ENCODE measurements around the gene GTF2IRD1.
"Not testable (repeated sequence)": the region's sequence is repeated elsewhere in the genome, so short reads cannot be mapped to it uniquely, and the experiment has no call there.

Gene GTF2IRD1

DNA sequence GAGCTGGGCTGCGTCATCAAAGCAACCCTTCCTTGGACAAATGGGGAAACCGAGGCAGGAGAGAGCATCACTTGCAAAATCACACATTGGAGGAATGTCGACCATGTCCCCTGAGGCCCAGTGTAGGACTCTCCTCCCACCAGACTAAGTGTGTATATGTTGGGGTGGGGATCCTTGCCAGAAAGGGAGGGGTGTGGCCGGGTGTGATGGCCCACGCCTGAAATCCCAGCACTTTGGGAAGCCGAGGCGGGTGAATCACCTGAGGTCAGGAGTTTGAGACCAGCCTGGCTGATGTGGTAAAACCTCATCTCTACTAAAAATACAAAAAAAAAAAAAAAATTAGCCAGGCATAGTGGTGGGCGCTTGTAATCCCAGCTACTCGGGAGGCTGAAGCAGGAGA, 23.3 kb upstream of the GTF2IRD1 start:
- not testable (repeated sequence) for DNase-seq

DNA sequence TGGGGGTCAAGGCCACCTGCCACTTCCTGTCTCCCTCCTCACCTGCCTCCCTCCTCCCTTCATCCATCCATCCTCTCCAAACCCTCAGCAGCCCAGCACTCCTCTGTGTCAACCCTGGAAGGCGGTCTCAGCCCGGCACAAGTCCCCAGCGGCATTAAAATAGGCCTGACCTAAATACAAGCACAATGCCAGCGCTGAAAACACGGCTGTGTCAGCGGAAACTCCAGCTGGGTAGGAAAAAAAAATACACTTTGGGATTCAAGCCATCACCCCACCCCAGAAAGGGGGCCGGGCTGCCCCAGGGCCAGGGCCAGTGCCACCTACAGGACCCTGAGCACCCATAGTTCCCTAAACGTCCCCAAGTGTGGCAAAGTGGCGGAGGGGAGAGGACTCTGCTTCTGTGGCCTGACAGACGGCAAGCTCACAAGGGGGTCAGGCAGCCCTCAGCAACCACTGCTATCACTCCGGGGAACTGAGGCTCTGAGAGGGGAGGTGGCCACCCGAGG, 22.7 kb upstream of the GTF2IRD1 start:
- no peak for DNase-seq

DNA sequence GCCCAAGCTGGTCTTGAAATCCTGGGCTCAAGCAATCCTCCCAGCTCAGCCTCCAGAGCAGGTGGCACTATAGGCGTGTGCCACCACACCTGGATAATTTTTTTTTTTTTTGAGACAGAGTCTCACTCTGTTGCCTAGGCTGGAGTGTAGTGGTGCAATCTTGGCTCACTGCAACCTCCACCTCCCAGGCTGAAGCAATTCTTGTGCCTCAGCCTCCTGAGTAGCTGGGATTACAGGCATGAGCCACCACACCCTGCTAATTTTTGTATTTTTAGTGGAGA, 16.5 kb upstream of the GTF2IRD1 start:
- DNase-seq, result not testable (repeated sequence)

DNA sequence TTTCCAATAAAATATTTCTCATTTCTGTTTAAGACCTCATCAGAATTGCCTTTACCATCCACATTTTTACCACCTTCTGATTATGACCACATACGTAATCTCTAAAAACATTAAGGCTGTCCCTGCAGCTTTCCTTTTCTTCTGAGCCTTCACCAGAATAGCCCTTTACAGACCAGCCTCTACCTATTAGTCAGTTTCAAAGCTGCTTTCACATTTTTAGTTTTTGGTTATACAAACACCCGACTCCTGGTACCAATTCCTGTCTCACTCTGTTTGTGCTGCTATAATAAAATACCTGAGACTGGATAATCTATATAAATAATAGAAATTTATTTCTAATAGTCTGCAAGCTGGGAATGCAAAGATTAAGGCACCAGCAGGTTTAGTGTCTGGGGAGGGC, 15.4 kb upstream of the GTF2IRD1 start:
- no peak for DNase-seq

DNA sequence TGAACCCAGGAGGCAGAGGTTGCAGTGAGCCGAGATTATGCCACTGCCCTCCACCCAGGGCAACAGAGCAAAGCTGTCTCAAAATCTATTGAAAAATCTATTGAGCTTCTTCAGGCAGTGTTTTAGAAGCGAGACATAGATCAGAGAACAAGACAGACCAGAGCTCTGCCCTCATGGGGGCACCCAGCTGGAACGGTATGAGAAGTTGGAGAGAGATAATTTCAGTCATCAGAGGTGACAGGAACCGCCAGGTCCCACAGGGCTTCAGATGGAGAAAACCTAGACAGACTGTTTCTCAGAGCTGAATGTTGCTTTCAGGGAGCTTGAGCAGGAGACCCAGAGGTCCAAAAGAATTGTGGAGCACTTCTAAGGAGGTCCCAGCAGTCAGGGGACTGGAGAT, 14.2 kb upstream of the GTF2IRD1 start:
- DNase-seq, result no peak

DNA sequence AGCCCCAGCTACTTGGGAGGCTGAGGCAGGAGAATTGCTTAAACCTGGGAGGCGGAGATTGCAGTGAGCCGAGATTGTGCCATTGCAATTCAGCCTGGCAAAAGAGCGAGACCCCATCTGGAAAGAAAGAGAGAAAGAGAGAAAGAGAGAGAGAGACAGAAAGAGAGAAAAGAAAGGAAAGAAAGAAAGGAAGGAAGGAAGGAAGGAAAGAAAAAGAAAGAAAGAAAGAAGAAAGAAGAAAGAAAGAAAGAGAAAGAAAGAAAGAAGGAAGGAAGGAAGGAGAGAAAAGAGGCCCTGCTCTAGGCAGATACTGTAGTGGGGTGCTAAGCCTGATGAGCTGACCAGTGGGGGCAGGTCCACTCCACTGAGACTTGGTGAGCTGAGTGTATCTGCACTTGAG, 13.6 kb upstream of the GTF2IRD1 start:
- DNase-seq, result not testable (repeated sequence)

DNA sequence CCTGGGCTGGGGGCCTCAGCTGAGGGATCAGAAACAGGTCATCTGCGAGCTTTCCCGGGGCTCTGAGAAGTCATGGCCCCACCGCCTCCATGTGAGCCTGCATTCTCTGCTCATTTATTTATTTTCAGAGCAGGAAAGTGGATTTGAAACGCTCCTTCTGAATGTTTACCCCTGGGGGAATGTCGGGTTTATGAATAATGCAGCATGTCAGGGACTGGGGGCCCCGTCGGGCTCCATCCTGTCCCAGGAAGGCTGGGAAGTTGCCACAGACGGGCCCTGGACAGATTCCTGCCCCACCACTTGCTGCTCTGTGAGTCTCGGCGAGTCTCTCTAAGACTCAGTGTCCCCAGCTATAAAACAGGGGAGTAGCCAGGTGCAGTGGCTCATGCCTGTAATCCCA, 11.9 kb upstream of the GTF2IRD1 start:
- DNase-seq, result no peak

DNA sequence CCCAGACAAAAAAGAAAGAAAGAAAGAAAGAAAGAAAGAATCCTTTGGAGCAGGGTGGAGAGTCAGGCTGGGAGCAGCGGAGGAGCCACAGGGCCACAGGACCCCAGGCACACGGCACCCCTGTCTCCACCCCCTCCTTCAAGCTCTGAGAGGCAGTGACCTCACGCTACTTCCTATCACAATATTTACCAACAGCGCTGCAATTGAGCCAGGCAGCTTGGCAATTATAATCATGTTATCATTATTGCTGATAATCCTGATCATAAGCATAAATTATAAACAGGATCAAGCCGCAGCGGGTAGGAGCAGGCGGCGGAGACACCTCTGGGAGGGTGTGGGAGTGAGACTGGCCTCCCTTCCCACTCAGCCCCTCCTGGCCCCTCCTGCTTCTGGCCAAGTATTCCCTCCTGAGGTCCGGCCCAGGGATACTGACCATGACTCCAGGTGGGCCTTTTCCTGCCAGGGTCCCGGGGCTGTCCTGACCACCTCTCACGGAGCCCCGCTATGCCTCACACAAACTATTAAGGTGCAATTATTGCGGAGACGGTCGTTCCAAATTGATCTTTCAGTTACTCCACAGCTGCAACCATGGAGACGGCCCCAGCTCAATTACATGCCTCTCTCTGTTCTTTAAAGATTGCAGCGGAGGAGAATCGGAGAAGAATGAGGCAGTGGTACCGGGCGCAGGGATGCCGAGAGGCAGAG, 10.0 kb upstream of the GTF2IRD1 start:
- DNase-seq, result no peak

DNA sequence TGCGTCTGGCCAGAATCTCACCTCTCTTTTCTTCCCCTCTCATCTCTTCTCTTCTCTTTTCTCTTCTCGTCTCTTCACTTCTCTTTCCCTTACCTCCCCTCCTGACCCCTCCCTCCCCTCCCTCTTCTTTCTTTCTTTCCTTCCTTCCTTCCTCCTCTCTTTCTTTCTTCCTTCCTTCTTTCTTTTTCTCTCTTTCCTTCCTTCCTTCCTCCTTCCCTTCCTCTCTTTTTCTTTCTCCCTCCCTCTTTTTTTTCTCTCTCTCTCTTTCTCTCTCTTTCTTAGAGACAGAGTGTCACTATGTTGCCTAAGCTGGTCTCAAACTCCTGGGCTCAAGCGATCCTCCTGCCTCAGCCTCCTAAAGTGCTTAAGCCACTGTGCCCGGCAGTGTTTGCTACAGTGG, 4.6 kb upstream of the GTF2IRD1 start:
- no peak for DNase-seq

DNA sequence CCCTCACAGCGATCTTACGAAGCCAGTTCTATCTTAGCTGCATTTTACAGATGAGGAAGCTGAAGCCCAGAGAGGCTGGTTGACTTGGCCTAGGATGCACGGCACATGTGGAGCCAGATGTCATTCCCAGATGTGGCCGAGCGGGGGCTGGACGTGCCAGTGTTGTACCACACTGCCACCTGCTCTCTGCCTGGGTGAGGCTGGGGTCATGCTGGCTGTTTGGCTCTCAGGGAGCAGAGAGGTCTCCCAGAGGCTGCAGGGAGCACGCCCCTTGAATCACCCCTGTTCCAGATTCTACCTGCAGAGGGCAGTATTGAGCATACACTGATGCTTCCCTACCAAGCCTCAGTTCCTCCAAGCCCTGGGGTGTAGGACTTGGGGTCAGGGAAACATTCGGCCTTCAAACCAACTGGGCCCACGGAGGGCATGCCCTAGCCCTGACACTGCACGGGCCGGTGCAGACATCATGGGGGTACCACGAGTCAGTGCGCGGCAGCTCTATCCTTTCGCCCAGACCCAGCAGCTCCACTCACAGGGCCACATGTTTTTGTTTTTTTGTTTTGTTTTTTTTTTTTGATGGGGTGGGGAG, 3.8 kb upstream of the GTF2IRD1 start:
- peak; percentile 78 for DNase-seq

DNA sequence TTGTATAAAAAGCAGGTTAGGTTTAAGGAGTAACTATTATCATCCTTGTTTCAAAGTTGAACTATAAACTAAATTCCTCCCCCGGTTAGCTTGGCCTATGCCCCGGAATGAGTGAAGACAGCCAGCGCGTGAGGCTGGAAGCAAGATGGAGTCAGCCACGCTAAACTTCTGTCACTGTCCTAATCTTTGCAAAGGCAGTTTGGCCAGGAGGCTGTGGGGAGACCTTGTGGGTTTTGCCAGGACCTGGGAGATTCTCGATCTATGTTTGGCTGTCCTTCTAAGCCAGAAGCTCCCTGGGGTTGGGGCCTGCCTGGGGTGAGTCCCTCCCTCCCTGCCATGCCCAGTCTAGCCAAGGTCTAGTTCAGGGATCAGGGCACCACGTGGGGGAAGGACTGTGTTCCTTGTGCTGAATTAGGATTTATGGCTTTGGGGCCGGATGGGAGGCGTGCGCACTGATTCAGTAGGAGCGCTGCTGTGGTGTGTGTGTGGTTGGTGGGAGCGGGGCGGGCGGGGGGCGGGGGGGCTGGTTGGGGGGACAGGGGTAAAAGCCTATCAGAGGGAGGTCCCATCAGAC, 871 bp upstream of the GTF2IRD1 start:
- DNase-seq, result no peak

DNA sequence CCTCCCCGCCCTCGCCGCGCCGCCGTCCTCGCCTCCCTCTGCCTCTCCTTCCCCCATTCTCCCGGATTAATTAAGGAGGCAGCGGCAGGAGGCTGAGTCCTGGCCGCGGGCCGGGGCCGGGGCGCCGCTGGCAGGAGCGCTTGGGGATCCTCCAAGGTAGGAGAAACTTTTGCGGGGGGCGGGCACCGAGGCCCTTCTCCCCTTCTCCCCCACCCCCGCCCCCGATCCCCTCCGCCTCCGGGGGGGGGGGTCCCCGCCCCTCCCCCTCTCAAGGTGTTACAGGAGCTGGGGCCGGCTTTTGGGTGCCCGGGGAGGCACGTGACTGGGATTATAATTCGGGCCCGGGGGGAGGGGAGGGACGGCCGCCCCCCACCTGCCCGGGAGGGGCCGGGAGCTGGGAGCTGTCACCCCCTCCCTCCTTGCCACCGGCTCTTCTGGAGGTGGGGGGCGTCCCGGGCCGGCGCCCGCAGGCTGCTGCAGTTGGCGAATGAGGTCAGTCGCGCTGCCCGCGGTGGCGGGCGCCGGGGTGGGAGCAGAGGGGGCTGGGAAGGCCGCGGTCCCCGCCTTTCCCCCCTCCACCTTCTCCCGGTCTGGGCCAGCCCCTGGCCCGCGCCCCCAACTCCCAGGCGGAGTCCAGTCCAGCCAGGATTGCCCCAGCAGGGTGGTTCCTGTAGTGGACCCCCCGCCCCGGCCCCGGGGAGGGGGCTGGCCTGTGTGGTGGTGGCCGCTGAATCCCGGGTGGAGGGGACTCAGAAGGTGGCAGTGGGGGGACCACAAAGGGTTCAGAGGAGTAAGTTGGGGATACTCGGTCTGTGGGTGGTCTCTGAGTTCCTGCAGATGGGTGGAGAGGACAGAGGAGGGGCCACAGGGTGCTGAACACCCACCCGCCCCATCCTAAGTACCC, 567 bp downstream of the GTF2IRD1 start:
- peak; percentile 7 for DNase-seq

DNA sequence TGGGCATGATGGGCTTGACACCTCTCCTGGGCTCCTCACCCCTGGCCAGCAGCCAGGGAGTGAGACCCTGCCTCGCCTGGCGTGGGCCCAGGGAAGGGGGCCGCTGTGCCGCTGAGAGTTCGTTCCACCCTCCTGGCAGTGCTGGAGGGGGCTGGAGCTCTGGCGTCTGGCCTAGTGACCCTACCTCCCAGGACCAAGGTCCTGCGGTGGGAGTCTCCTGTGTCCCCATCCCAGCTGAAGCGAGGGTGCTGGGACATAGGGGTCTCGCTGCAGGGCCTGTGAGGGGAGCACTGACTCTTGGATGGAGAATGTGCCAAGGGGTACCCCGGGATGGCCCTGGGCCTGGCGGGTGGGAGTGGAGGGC, 1.2 kb downstream of the GTF2IRD1 start:
- DNase-seq, result no peak

DNA sequence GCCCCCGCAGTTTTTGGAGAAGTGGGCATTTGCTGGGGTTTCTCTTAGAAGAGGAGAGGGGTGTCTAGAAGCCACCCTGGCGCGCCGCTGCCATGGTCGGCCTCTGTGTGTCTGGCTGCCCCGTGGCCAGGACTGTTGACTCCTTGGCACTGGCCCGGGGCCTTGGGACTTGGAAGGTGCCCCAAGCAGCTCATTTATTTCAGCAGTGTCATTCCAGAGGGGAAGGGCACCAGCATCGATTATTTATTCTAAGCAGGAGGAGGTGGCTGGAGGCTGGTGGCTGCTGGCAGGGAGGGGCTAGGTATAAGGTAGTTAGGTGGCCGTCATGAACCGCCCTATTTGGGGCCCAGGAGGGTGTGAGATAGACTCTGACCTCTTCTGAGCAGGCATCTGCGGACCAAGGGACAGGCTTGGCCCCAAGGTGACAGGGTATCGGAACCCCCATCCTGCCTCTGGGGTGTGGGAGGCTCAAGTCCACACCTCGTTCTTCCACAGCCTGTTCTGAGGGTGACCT, 1.6 kb downstream of the GTF2IRD1 start:
- DNase-seq, result no peak

DNA sequence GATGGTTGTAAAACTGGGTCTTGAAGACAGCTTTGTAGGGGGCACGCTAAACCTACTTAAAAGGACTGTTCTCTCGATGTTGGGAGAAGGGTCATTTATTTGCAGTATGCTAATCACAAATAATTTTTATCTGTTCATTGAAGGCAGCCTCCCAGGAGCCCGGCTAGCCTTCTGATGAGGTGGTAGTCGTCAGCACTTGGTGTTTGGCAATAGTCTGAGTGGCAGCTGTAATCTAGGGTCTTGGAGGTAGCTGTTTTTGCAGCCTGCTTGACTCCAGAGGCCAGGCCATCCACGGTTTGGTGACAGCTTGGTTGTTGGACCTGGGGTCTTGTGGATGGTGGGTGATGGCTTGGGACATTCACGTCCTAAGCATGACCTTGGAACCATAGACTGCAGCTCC, 2.2 kb downstream of the GTF2IRD1 start:
- no peak for DNase-seq

DNA sequence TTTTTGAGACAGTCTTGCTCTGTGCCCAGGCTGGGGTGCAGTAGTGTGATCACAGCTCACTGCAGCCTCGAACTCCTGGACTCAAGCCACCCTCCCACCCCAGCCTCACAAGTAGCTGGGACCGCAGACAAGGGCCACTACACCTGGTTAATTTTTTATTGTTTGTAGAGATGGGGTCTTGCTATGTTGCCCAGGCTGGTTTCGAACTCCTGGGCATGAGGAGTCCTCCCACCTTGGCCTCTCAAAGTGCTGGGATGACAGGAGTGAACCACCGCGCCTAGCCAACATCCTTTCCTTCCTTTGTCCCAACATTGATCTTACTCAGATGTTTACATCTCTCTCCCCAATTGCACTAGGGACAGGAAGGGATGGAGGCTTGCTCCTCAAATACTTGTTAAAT, 3.3 kb downstream of the GTF2IRD1 start:
- no peak for DNase-seq

DNA sequence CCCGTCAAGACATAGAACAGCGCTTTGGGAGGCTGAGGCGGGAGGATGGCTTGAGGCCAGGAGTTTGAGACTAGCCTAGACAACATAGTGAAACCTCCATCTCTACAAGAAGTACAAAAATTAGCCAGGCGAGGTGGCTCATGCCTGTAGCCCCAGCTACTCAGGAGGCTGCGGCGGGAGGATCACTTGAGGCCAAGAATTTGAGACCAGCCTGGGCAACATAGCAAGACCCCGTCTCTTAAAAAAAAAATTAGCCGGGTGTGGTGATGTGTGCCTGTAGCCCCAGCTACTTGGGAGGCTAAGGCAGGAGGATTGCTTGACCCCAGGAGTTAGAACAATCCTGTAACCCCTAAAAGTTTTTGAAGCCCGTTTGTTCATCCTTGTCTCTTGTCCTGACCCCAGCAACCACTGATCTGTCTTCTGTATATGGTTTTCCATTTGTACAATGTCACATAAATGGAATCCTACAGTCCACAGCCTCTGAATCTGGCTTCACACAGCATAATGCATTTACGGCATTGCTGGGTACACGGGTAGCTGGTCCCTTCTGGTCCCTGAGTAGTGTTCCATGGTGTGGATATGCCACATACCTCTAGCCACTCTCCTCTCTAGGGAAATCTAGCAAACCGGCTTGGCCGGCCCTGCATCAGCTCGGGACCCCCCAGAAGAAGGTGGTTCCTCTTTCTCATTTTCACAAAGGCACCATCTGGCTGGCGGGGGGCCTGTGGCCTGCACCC, 8.4 kb downstream of the GTF2IRD1 start:
- no peak for DNase-seq

DNA sequence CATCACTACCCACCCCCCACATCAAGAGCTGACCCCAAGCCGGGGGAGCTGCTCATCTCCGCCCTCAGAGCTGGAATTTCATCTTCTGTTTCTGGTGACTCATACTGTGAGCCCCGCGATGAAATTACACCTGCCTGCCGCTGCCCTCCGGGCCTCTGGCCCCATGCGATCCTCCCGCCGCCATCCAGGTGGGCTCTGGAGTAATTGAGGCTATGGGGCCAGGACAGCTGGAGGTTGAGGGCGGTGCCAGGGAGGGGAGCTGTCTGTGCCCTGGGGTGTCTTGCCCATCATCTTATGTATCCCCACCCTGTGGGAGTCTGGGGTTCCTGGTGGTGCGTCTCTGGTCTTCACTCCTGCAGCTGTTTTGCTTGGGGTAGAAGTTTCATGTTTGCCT, 9.0 kb downstream of the GTF2IRD1 start:
- DNase-seq, result no peak

DNA sequence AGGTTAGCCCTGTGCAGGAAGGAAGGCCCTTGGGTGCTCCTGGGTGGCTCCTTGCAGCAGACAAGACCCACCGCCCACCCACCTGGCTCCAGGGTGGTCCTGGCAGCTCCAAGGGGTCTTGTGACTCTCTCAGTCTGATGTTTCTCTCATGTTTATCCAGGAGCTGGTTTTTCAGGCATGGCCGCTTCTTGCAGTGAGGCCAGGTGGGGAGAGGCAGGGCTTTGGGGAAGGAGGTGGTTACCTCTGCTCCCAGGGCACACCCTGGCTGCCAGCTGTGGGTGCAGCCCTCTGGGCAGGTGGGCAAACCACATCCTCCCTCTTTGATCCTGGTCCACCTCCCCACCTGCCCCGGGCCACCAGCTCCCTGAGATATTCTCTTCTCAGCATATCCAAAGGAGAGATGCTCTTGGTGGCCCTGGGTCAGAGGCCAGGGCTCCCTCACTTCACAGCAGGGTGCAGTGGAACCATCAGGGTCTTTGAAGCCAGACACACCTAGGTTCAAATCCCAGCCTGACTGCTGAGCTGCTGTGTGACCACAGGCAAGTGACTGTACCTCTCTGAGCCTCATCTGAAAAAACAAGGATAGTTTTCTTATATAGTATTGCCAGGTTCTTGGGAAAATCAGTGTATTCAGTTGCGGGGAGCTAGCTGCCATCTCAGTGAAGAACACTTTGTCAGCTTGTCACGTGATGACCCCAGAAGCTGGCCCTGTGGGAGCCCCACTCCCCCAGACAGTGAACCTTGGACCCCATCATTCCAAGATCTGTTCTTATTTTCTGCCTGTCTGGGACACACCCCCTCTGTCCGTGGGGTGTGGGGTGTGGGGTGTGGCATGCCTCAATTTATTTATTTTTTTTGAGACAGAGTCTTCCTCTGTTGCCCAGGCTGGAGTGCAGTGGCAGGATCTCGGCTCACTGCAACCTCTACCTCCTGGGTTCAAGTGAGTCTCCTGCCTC, 11.5 kb downstream of the GTF2IRD1 start:
- DNase-seq, result no peak

DNA sequence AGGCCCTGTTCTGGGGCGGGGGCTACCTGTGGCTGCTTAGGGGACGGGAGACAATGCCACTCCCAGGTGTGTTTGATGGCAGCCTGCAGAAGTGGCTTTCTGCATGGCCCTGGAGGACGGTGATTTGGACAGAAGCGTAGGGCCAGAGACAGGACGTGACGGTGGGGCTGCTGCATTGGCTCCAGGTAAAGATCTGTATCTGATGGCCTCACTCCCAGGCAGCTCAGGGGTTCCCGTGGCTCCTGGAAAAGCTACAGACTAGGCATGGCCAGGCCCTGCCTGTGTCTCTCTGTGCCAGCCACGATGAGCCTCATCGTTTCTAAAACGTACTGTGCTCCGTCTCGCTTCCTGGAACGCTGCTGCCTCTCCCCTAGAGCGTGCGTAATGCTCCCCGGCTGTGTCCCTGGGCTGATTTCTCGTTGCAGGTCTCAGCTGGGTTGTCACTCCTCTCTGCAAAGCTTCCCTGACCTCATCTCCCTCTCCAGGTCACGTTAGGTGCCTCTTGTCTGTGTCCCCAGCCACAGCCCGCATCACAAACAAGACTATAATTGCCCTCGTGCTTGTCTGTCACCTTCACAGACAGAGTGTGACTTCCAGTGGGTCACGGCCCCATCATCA, 12.6 kb downstream of the GTF2IRD1 start:
- DNase-seq, result no peak

DNA sequence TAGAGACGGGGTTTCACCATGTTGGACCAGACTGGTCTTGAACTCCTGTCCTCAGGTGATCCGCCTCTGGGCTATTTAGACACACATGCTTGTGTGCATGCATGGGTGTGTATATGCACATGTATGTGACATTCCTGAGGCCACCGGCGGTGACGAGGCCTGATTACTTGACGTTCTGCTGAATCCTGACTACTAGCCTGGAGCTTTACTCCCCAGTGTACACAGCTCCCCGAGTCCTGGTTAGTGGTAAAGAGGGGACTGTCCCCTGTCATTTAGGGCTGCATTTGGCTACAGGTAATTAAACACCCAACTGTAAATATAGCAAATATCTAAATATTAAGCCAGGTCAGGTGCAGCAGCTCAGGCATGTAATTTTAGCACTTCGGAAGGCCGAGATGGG, 14.2 kb downstream of the GTF2IRD1 start:
- DNase-seq, result no peak
